Stimulated activated CD8-positive, alpha-beta memory T cell treated with anti-CD3 and anti-CD28 coated beads, Interleukin-7, amount 100 ng/mL, for 48 hours (primary cell): ENCODE results near the gene AHDC1.

Experiments
- DNase-seq, 2 donors: peaks; one replicate each; pipeline ENCODE4 v3.0.0-alpha.2; 2020; ENCODE audit warnings: low read depth in 1 of 2; ENCODE audit errors: extremely low read depth in 1 of 2

AHDC1 gene

DNA sequence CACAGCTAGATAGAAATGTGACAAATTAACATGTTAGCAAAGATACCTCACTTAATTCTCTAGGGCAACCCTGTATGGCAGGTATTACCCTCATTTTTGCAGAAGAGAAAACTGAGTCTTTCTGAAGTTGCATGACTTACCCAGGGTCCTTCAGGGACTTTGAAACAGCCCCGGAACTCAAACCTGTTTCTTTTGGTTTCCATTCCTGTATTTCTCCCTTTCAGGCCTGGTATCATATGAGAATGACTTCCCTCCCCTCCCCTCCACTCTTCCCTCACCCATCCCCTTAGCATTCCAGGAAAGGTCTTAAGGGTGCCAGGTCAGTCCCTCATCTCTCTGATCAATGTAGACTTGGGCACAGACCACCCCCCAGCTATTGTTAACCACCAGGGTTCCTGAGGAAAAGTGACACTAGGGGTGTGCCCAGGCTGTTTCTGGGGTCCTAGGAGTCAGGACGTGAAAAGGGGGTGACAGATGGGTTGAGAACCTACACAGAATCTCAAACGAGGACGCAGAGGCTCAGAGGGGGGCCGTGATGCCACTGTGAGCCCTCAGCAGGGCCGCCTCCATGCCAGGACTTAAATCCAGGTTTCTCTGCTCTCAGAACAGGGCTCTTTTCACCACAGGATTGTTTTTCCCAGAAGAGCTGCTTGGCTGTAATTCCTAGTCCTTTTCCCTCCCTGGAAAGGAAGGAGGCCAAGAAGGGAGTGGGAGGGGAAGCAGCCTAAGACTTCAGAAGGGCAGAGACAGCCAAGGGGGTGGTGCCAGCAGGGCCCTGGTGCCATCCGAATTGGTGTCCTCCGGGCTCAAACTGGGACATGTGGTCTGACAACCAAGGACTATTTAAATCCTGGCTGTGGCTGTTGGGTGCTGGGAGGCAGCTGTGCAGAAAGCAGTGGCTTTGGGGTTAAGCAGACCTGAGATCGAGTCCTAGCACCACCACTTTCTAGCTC lies 111.9 kb downstream of the AHDC1 start:
- no peak for DNase-seq

DNA sequence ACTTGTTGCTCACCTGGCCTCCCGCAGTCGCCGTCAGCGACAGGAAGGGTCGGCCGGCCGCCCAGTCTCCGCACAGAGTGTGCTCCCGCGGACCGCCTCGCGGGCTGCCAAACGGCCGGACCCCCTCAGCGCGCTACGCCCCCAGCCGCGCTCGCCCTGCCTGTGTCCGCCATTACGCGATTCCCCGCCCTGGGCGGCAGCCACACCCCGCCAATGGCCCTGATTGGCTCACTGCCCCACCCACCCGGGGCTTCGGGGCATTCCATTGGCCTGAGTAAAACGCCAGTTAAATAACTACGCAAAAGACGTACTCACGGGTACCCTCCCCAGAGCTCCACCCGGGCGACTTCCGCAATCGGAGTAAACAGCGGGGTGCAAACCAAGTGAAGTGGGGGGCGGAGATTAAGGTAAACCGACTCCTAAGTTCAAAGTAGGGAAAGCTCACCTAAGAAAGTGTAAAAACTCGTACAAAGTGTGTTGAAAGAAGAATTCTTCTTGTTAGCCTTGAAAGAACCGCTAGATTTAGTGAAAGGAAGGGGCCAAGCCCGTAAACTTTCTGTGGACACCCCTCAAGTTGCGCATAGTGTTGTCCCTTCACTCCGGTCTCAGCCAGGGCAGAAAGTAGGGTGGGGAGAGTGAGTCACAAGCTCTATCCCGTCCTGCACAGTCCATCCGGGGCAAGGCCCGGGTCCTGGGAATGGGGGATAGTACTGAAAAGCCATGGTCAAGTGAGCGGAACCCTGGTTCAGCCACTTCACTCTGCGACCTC lies 113.8 kb downstream of the AHDC1 start, which contains the start of gene WASF2:
TSS of gene WASF2 (minus strand) at position 195 of the 769 bp plus-strand sequence. CDS start 61,277 bp downstream, outside the sequence.
- peak; percentile 95 to 97 for DNase-seq

DNA sequence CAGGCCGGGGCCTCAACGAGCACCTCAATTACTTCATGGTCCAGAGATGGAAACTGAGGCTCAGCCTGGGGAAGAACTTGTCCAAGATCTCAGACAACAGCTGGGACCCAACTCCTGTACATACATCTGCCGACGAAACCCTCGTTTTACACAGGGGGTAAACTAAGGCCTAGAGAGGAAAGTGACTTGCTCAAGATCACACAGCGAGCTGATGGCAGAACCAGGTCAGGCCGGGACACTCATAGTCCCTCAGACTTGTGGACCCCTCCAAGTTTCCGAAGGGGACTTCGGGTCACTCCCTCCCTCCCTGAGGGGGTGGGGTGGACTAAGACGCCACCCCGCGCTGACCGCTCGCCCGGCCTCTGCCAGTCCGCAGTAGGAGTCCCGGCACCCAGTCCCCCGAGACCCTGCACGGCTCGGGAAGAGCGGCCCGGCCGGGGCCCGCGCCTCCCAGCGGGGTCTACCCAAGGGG lies 114.4 kb downstream of the AHDC1 start:
- DNase-seq: no peak

DNA sequence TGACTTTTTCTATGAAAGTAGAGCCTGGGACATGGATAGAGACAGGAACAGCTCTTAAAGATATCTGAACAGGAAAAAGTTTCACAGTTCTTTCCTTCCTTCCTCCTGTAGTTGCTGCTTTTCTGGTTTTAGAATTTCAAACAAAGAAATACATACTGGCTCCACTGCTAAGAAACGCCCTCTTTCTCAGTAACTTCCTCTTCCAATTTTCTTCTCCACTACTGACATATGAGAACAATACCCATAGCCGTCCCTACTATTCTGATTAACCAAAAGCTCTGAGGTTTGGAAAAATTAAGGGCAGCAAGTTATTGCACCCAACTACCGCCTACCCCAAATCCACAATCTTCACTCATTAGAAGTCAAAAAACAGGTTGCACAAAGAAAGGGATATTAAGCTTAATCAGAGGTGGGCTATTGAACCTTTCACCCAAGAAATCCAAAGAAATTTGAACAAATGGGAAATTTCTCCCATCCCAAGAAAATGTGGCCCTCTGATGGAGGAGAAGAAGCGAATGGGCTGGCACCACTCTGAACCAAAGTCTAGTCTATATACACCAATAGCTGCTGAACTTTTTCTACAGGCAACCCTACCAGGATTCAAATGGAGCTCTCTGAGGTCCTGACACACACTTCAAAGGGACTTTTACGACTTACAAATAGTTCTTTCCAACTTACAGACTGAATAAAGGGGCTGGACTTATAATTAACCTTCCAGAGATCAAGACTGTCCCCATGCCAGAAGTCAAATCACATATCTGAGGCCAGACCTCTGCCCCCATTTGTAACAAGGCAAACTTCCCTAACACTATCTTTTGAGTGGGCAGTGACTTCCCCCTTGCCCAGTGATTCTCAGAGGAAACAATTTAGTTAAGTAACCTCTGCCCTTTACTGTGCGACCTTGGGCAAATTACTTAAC lies 115.7 kb downstream of the AHDC1 start:
- DNase-seq: no peak

DNA sequence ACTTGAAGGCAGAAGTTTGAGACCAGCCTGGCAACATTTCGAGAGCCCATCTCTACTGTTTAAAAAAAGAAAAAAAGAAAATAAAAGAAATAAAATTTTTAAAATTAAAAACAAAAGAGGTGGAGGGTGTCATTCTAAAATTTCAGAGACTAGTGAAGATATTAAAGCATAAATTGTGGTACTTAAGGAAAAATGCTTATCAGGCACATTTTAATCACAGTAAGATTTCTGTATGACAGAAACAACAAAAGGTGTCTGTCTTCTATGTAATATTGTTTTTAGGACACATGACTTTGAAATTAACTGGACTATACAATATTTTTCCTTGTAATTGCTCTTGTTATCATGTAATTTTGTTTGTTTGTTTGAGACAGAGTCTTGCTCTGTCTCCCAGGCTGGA lies 118.6 kb downstream of the AHDC1 start:
- no peak for DNase-seq
